PFSK-1 (cell line): Measurements from ENCODE around the gene C22orf31.

Source experiments
- FOXP2 ChIP-seq: optimal IDR thresholded peaks from 2 replicates; pipeline ENCODE3; 2011; ENCODE audit warnings: borderline replicate concordance, control low read depth, inconsistent platforms; ENCODE audit not compliant: insufficient read depth; ENCODE audit errors: extremely low read length, extremely low read depth
- POLR2AphosphoS5 ChIP-seq: IDR thresholded peaks from 2 replicates; pipeline ENCODE4 v1.6.1; 2012; ENCODE audit warnings: low read depth, mild to moderate bottlenecking, control low read depth, low read length, moderate library complexity
- SIN3A ChIP-seq: IDR thresholded peaks from 2 replicates; pipeline ENCODE4 v1.6.1; 2012; ENCODE audit warnings: mild to moderate bottlenecking, low read length, moderate library complexity, borderline replicate concordance; ENCODE audit not compliant: insufficient read depth
- TAF1 ChIP-seq: IDR thresholded peaks from 2 replicates; pipeline ENCODE4 v1.6.1; 2012; ENCODE audit warnings: low read length, control low read depth, borderline replicate concordance; ENCODE audit not compliant: insufficient read depth
- TF ChIP-seq, protein P1 (sequence below), 2 experiments: IDR thresholded peaks; 2 replicates each; pipeline versions ENCODE4 v1.6.1 to v1.8.0; 2011 to 2012; ENCODE audit warnings: low read depth in 2 of 2, low read length in 2 of 2, control low read depth in 1 of 2, inconsistent platforms in 1 of 2, mild to moderate bottlenecking in 1 of 2, moderate library complexity in 1 of 2; ENCODE audit not compliant: insufficient read depth in 1 of 2

The C22orf31 gene

DNA sequence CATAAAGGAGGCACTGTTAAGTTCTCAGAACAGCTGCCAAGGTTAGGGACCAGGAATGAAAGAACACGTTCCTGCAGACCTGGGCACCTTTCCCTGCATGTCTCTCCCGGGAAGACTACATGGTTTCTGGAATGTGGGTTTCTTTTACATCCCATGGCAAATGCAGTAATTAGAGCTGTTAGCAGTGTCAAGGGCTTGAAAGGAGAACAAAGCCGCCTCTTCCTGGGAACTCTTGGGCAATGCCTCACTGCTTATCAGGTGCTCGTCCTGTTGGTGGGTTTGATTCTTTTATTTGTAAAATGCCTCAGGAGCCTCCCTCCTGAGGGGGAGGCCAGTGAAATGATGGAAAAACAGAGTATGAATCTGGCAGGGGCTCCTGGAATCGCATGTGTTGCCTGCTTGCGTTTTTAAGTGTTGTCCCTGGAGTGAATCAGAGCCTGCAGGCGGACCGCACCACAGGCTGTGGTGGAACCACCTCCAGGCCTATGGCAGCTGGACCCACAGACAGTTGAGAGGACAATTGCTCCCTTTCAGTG is 723 bp upstream of the C22orf31 start:
- TF ChIP-seq FOXP2 = no peak
- no peak for TF ChIP-seq POLR2AphosphoS5
- TF ChIP-seq SIN3A = no peak
- TF ChIP-seq TAF1 = no peak
- TF ChIP-seq, protein P1, sequence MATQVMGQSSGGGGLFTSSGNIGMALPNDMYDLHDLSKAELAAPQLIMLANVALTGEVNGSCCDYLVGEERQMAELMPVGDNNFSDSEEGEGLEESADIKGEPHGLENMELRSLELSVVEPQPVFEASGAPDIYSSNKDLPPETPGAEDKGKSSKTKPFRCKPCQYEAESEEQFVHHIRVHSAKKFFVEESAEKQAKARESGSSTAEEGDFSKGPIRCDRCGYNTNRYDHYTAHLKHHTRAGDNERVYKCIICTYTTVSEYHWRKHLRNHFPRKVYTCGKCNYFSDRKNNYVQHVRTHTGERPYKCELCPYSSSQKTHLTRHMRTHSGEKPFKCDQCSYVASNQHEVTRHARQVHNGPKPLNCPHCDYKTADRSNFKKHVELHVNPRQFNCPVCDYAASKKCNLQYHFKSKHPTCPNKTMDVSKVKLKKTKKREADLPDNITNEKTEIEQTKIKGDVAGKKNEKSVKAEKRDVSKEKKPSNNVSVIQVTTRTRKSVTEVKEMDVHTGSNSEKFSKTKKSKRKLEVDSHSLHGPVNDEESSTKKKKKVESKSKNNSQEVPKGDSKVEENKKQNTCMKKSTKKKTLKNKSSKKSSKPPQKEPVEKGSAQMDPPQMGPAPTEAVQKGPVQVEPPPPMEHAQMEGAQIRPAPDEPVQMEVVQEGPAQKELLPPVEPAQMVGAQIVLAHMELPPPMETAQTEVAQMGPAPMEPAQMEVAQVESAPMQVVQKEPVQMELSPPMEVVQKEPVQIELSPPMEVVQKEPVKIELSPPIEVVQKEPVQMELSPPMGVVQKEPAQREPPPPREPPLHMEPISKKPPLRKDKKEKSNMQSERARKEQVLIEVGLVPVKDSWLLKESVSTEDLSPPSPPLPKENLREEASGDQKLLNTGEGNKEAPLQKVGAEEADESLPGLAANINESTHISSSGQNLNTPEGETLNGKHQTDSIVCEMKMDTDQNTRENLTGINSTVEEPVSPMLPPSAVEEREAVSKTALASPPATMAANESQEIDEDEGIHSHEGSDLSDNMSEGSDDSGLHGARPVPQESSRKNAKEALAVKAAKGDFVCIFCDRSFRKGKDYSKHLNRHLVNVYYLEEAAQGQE (IDR thresholded peaks at IDR 0.05; ENCODE audit: insufficient read depth in 1 of 2, low read depth in 2 of 2, low read length in 2 of 2) = no peak

DNA sequence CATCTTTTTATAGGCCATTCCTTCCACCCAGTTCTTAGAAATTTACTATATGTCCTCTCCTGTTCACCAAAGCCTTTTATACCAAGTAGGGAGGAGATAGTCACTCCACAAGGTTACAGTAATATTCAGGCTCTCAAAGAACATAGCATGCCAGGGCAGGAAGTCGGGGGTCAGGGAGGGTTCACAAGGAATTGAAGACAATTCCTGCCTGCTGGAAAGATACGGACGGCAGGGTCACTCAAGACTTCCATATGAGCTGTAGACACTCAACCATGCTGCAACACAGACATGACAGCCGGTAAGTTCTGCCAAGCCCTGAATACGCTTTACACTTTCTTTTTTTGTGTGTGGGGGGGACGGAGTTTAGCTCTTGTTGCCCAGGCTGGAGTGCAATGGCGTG is 700 bp downstream of the C22orf31 start:
- TF ChIP-seq, protein P1 (IDR thresholded peaks at IDR 0.05; ENCODE audit: insufficient read depth in 1 of 2, low read depth in 2 of 2, low read length in 2 of 2) = no peak

DNA sequence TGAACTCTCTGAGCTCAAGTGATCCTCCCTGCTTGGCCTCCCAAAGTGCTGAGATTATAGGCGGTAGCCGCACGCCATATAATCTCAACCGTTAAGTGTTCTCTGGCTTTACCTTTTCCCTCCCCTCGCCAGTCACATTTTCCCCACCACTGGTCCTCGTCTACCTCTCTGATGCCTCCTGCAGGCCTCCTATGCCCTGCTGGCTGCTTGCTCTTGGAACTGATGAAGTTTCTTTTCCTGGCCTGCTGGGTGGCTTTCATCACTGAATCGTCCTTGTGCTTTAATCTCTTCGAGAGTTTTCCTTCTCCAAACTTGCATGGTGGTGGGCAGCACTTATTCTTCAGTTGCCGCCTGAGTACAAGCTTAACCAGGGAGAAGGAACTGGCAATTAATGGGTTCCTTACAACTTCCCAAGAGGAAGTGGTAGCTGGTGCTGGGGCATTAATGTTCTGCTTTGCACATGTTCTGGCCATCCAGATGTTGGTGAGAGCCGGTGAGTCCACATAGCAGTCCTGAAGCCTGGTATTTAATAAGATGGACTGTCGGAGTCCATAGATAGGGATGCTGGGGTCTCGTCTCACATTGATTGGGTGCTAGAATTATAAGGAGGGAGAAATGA is 1.3 kb downstream of the C22orf31 start:
- no peak for TF ChIP-seq POLR2AphosphoS5
- TF ChIP-seq SIN3A = no peak
- TF ChIP-seq FOXP2 = no peak
- no peak for TF ChIP-seq TAF1
- TF ChIP-seq, protein P1 (IDR thresholded peaks at IDR 0.05; ENCODE audit: insufficient read depth in 1 of 2, low read depth in 2 of 2, low read length in 2 of 2) = no peak

DNA sequence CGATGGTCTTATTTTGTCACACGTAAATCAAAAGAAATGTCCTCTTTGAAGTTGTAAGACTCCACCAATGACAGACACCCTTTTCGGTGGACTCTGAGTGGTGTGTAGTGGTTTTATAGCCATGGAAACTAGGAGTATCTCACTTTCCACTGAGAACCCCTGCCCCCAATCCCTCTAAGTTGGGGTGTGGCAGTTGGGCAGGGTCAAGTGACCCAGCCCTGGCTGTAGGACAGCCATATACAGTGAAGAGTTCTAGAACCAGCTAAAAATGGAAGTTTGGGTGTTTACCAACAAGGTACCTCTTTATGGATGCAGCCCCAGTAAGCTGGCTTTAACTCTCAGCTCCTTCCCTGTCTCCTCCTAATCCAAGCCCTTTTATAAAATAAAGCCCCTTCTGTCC is 5.2 kb downstream of the C22orf31 start:
- TF ChIP-seq, protein P1 (IDR thresholded peaks at IDR 0.05; ENCODE audit: insufficient read depth in 1 of 2, low read depth in 2 of 2, low read length in 2 of 2) = no peak
- no peak for TF ChIP-seq FOXP2
- TF ChIP-seq POLR2AphosphoS5 = no peak
- TF ChIP-seq SIN3A = no peak
- no peak for TF ChIP-seq TAF1

DNA sequence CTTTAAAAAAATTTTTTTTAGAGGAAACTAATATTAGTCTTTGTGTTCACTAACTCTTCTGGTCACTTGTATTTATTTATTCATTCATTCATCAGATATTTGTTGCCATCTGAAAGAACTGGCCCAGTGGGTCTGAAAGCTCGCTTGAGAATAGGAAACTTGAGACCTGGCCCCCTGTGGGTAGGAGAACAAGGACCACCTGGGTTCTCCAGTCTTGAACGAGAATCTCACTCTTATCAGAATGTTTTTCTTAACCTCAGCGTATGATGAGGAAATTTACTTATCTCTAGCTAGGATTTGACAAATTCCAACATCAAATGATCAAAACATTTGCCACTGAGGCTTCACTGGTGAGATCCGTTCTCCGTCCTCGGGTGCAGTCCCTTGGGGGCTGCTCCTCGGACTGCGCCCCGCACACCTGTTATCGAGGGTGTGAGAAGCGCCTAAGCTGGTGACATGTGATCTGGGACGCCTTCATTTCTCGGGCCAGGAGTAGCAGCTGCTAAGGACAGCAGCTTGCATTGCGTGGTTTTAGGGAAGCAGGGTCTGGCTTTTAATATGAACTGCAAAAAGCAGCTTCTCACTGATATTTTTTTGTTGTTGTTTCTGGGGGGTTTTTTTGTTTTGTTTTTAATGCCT is 6.3 kb downstream of the C22orf31 start:
- TF ChIP-seq SIN3A (no peak), POLR2AphosphoS5 (no peak)
